ENCODE data around the gene LCN1. TPM values are rescaled to one million over a fixed set of nuclear protein-coding genes. Genes with fewer than 3 reads are reported as not detected.
"Not testable (repeated sequence)": the region's sequence is repeated elsewhere in the genome, so short reads cannot be mapped to it uniquely, and the experiment has no call there.

The LCN1 gene
- total RNA-seq, 2 experiments from 2014 or later = not detected

DNA sequence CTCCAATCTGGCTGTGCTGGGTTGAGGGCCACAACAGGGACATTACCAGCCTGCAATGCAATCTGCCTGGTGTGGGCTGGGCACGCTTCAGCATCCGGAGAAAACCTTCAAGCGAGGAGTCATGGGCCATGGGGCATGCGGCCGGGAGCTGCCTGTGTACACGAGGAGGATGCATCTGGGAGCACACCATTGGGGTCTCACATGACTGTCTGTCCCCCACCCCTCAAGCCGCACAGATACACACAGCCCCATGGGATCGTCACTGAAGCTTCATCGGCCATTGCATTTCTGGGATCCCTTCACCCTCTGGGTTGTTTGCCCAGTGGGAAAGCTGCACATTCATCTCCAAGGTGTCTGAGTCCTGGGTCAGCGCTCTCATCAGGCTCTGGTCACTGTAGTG, 9.9 kb downstream of the LCN1 start:
- Histone ChIP-seq H3K27ac (ENCODE audit: low read depth, low read length, poor library complexity, severe bottlenecking) (no peak overlapping the region), H2AFZ (ENCODE audit: low read length) (no peak overlapping the region), H3K79me2 (ENCODE audit: insufficient read depth, low read depth, low read length) (no peaks in the 10 kb centered on the region), H3K4me3 (ENCODE audit: low read depth, low read length, poor library complexity, severe bottlenecking) (no peak overlapping the region), H3K9me3 (ENCODE audit: low read length) (no peaks in the 10 kb centered on the region), H4K20me1 (ENCODE audit: insufficient read depth, low read length) (no peaks in the 10 kb centered on the region), H3K4me1 (ENCODE audit: insufficient read depth, low read length, poor library complexity, severe bottlenecking) (no peaks in the 10 kb centered on the region), H3K4me2 (ENCODE audit: low read length) (no peak overlapping the region), H3K9me2 (ENCODE audit: insufficient read depth, low read length) (no peaks in the 10 kb centered on the region), H3K36me3 (ENCODE audit: insufficient read depth, low read length) (no peaks in the 10 kb centered on the region)
- TF ChIP-seq CTCF (conservative IDR thresholded peaks at IDR 0.05; ENCODE audit: low read length) (no peak), EZH2phosphoT487 (IDR thresholded peaks at IDR 0.05; ENCODE audit: borderline replicate concordance, low read depth, low read length) (no peak)
- ChIA-PET POLR2A (no interaction called here), CTCF (ENCODE audit: unreplicated experiment) (no interaction called here)
- no peak for DNase-seq (ENCODE audit: low spot score)
- BruUV-seq (replicated peaks) = no TSS peak
- intact Hi-C loops (cut with micrococcal nuclease; ENCODE audit: unreplicated experiment) = no loop called here

DNA sequence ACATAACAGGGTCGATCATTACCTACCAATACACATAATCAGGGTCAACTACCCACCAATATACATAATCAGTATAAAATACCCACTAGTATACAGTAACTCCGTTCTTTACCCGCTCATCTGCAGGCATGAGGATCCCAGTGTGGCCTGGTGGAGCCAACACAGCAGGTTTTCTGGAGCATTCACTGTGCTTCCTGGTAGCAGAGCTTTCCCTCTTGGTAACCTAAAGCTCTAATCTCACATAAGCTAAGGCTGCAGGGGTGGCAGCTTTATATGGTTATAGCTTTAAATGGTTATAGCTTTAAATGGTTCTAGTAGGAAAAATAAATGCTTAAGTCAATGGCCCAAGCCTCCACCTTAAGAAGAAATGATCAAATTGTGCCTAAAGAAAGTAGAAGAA, 11.9 kb downstream of the LCN1 start:
- H3K79me2 ChIP-seq (ENCODE audit: insufficient read depth, low read depth, low read length) = no peaks in the 10 kb centered on the region
- TF ChIP-seq CTCF (conservative IDR thresholded peaks at IDR 0.05; ENCODE audit: low read length) = no peak
- TF ChIP-seq EZH2phosphoT487 (IDR thresholded peaks at IDR 0.05; ENCODE audit: borderline replicate concordance, low read depth, low read length) = no peak
- H3K27ac ChIP-seq (ENCODE audit: low read depth, low read length, poor library complexity, severe bottlenecking) = no peak overlapping the region
- H3K9me3 ChIP-seq (ENCODE audit: low read length) = no peaks in the 10 kb centered on the region
- H3K9me2 ChIP-seq (ENCODE audit: insufficient read depth, low read length) = no peaks in the 10 kb centered on the region
- no peak overlapping the region for H3K4me3 ChIP-seq (ENCODE audit: low read depth, low read length, poor library complexity, severe bottlenecking)
- H3K4me1 ChIP-seq (ENCODE audit: insufficient read depth, low read length, poor library complexity, severe bottlenecking) = no peaks in the 10 kb centered on the region
- H4K20me1 ChIP-seq (ENCODE audit: insufficient read depth, low read length) = no peaks in the 10 kb centered on the region
- ChIA-PET CTCF (ENCODE audit: unreplicated experiment) (no interaction called here), POLR2A (no interaction called here)
- intact Hi-C loops (cut with micrococcal nuclease; ENCODE audit: unreplicated experiment) = no loop called here
- DNase-seq (ENCODE audit: low spot score) = peak; percentile 6
- no TSS peak for BruUV-seq (replicated peaks)
- H3K4me2 ChIP-seq (ENCODE audit: low read length) = no peak overlapping the region
- H2AFZ ChIP-seq (ENCODE audit: low read length) = no peak overlapping the region
- H3K36me3 ChIP-seq (ENCODE audit: insufficient read depth, low read length) = no peaks in the 10 kb centered on the region

- Histone ChIP-seq H3K4me1 (ENCODE audit: insufficient read depth, low read length, poor library complexity, severe bottlenecking) (no peaks in the 10 kb centered on the region), H3K36me3 (ENCODE audit: insufficient read depth, low read length) (no peaks in the 10 kb centered on the region), H3K4me2 (ENCODE audit: low read length) (no peak overlapping the region), H3K9me2 (ENCODE audit: insufficient read depth, low read length) (no peaks in the 10 kb centered on the region), H4K20me1 (ENCODE audit: insufficient read depth, low read length) (no peaks in the 10 kb centered on the region), H3K79me2 (ENCODE audit: insufficient read depth, low read depth, low read length) (no peaks in the 10 kb centered on the region), H2AFZ (ENCODE audit: low read length) (no peak overlapping the region), H3K27ac (ENCODE audit: low read depth, low read length, poor library complexity, severe bottlenecking) (no peak overlapping the region), H3K4me3 (ENCODE audit: low read depth, low read length, poor library complexity, severe bottlenecking) (no peak overlapping the region), H3K9me3 (ENCODE audit: low read length) (no peaks in the 10 kb centered on the region)
- POLR2A ChIA-PET = no interaction called here
- CTCF ChIA-PET (ENCODE audit: unreplicated experiment) = no interaction called here
- no TSS peak for BruUV-seq (replicated peaks)
- TF ChIP-seq CTCF (conservative IDR thresholded peaks at IDR 0.05; ENCODE audit: low read length) (no peak), EZH2phosphoT487 (IDR thresholded peaks at IDR 0.05; ENCODE audit: borderline replicate concordance, low read depth, low read length) (no peak)
- intact Hi-C loops (cut with micrococcal nuclease; ENCODE audit: unreplicated experiment) = no loop called here
- DNase-seq (ENCODE audit: low spot score) = no peak
Observed at GRCh38 chr9:135533674-135534073, 12.4 kb downstream of the LCN1 start.

DNA sequence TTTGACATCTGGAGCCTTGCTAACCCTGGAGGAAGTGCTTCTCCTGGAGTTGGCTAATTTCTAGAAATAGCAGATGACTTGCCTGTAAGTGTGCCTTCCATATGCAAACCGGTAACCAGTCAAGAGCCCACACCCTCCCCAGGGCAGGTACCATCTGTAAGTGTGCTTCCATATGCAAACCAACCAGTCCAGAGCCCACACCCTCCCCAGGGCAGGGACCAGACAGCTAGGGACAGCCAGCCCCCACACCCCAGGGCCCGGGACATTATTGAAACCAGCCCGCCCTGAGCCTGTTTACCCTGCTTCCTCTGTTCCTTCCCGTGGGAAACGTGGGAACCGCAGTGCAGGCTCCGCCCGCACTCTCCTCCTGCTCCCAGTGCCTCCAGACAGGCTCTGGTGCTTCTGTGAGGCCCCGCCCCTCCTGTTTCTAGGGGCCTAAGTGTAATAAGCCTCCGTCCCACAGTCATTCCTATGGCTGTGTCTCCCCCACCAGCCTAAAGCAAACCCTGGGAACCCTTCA, 13.0 kb downstream of the LCN1 start:
- H3K9me3 ChIP-seq (ENCODE audit: low read length); intact Hi-C loops (cut with micrococcal nuclease; ENCODE audit: unreplicated experiment); H3K4me1 ChIP-seq (ENCODE audit: insufficient read depth, low read length, poor library complexity, severe bottlenecking); BruUV-seq (replicated peaks); H3K9me2 ChIP-seq (ENCODE audit: insufficient read depth, low read length); H3K4me3 ChIP-seq (ENCODE audit: low read depth, low read length, poor library complexity, severe bottlenecking); CTCF ChIA-PET (ENCODE audit: unreplicated experiment); H3K27ac ChIP-seq (ENCODE audit: low read depth, low read length, poor library complexity, severe bottlenecking); H3K4me2 ChIP-seq (ENCODE audit: low read length); H3K79me2 ChIP-seq (ENCODE audit: insufficient read depth, low read depth, low read length); H2AFZ ChIP-seq (ENCODE audit: low read length); DNase-seq (ENCODE audit: low spot score); POLR2A ChIA-PET; H4K20me1 ChIP-seq (ENCODE audit: insufficient read depth, low read length); H3K36me3 ChIP-seq (ENCODE audit: insufficient read depth, low read length): not testable (repeated sequence)

GRCh38 chr9:135534826-135535225, 13.6 kb downstream of the LCN1 start:
- H3K9me2 ChIP-seq (ENCODE audit: insufficient read depth, low read length); H3K4me3 ChIP-seq (ENCODE audit: low read depth, low read length, poor library complexity, severe bottlenecking); DNase-seq (ENCODE audit: low spot score); H3K4me1 ChIP-seq (ENCODE audit: insufficient read depth, low read length, poor library complexity, severe bottlenecking); H3K79me2 ChIP-seq (ENCODE audit: insufficient read depth, low read depth, low read length); H3K36me3 ChIP-seq (ENCODE audit: insufficient read depth, low read length); POLR2A ChIA-PET; H4K20me1 ChIP-seq (ENCODE audit: insufficient read depth, low read length); H2AFZ ChIP-seq (ENCODE audit: low read length); H3K9me3 ChIP-seq (ENCODE audit: low read length); BruUV-seq (replicated peaks); H3K27ac ChIP-seq (ENCODE audit: low read depth, low read length, poor library complexity, severe bottlenecking); intact Hi-C loops (cut with micrococcal nuclease; ENCODE audit: unreplicated experiment); H3K4me2 ChIP-seq (ENCODE audit: low read length); CTCF ChIA-PET (ENCODE audit: unreplicated experiment): not testable (repeated sequence)
